SU-DHL-6 (cell line): ENCODE data around the gene MICAL2.

Source experiments
- H2AFZ ChIP-seq: fragments of 200-600 bp; sonication (generic); 2 replicates; pipeline ENCODE4 v1.6.1; 2014; ENCODE audit warnings: low read depth, mild to moderate bottlenecking, moderate library complexity, mixed read lengths, antibody characterized with exemption, low read length; ENCODE audit not compliant: severe bottlenecking
- H3F3A ChIP-seq: fragments of 200-600 bp; shearing (Covaris generic); 2 replicates; pipeline ENCODE4 v1.6.0; 2016; ENCODE audit warnings: antibody characterized with exemption, mild to moderate bottlenecking; ENCODE audit not compliant: insufficient read depth
- H3K27ac ChIP-seq: fragments of 200-600 bp; sonication (generic); 2 replicates; pipeline ENCODE4 v1.5.1; 2016; ENCODE audit warnings: low read depth, mild to moderate bottlenecking, low read length, moderate library complexity, mixed read lengths
- H3K27me3 ChIP-seq: fragments of 200-600 bp; sonication (generic), shearing (Covaris generic); 2 replicates; pipeline ENCODE4 v1.6.0; 2014; ENCODE audit warnings: mild to moderate bottlenecking, low read length
- H3K36me3 ChIP-seq: fragments of 200-600 bp; sonication (generic); 2 replicates; pipeline ENCODE4 v1.6.1; 2014; ENCODE audit warnings: mild to moderate bottlenecking, low read length, mixed read lengths
- H3K4me2 ChIP-seq: fragments of 300-600, 200-600 bp; shearing (Covaris generic), sonication (generic); 2 replicates; pipeline ENCODE4 v1.6.0; 2014; ENCODE audit warnings: low read length, low read depth, mild to moderate bottlenecking; ENCODE audit not compliant: poor library complexity, severe bottlenecking
- H3K4me3 ChIP-seq: fragments of 200-600 bp; sonication (generic); 2 replicates; pipeline ENCODE4 v1.5.1; 2014; ENCODE audit warnings: antibody characterized with exemption, low read length, mild to moderate bottlenecking, mixed read lengths; ENCODE audit not compliant: insufficient read depth, poor library complexity, severe bottlenecking
- H3K79me2 ChIP-seq: fragments of 200-600 bp; sonication (generic); 2 replicates; pipeline ENCODE4 v1.6.1; 2014; ENCODE audit warnings: mild to moderate bottlenecking, low read length, moderate library complexity; ENCODE audit not compliant: insufficient read depth
- H3K9ac ChIP-seq: fragments of 200-600 bp; sonication (generic); 2 replicates; pipeline ENCODE4 v1.7.0; 2014; ENCODE audit warnings: mild to moderate bottlenecking, low read length
- H3K9me2 ChIP-seq: fragments of 200-600 bp; sonication (generic); replicated peaks from 2 replicates; pipeline ENCODE4 v1.6.1; 2014; ENCODE audit warnings: low read length; ENCODE audit not compliant: insufficient read depth
- H3K9me3 ChIP-seq: fragments of 200-600 bp; sonication (generic); 2 replicates; pipeline ENCODE4 v1.6.1; 2014; ENCODE audit warnings: low read length, mixed read lengths; ENCODE audit not compliant: insufficient read depth
- H4K20me1 ChIP-seq: fragments of 200-600 bp; sonication (generic); 2 replicates; pipeline ENCODE4 v1.6.1; 2014; ENCODE audit warnings: low read depth, mild to moderate bottlenecking, antibody characterized with exemption, low read length, moderate library complexity, mixed read lengths
- EZH2phosphoT487 ChIP-seq: fragments of 200-600 bp; sonication (generic), shearing (Covaris generic); conservative IDR thresholded peaks from 2 replicates; pipeline ENCODE4 v1.6.1; 2018; ENCODE audit warnings: mild to moderate bottlenecking, antibody characterized with exemption, low read length, moderate library complexity, mixed read lengths
- TF ChIP-seq, protein P1 (sequence below): fragments of 200-600 bp; sonication (generic); IDR thresholded peaks from one replicate; pipeline ENCODE4 v1.5.1; 2017; ENCODE audit warnings: antibody characterized with exemption, mild to moderate bottlenecking, low read length, moderate library complexity; ENCODE audit not compliant: insufficient read depth, poor library complexity, severe bottlenecking

Gene MICAL2

DNA sequence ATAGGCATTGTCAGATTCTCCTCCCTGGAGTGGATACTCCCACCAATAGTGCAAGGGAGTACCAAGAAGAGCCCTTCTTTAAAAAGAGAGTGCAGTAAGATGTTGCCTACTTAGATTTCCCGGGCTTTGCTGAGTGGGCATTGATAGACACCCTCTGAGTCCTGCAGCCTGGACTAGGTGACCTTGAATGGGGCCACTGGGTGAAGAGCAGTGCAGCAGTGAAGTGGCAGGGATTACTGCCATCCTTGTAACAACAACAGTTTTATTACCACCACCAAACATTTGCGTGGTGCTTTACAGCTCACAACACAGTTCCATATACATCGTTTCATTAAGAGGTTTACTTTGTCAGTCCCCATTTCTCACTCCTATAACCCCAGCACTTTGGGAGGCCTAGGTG is 59.4 kb downstream of the MICAL2 start:
- Histone ChIP-seq H3K4me2 (no peak overlapping the region), H3F3A (no peaks in the 10 kb centered on the region), H2AFZ (no peak overlapping the region), H4K20me1 (no peaks in the 10 kb centered on the region), H3K79me2 (no peaks in the 10 kb centered on the region), H3K4me3 (no peak overlapping the region), H3K9me2 (no peaks in the 10 kb centered on the region), H3K9ac (no peak overlapping the region), H3K9me3 (no peaks in the 10 kb centered on the region), H3K36me3 (no peaks in the 10 kb centered on the region), H3K27me3 (no peaks in the 10 kb centered on the region; the same call in 1 of the 2 replicates), H3K27ac (no peak overlapping the region)
- TF ChIP-seq EZH2phosphoT487 = no peak
- TF ChIP-seq, protein P1, sequence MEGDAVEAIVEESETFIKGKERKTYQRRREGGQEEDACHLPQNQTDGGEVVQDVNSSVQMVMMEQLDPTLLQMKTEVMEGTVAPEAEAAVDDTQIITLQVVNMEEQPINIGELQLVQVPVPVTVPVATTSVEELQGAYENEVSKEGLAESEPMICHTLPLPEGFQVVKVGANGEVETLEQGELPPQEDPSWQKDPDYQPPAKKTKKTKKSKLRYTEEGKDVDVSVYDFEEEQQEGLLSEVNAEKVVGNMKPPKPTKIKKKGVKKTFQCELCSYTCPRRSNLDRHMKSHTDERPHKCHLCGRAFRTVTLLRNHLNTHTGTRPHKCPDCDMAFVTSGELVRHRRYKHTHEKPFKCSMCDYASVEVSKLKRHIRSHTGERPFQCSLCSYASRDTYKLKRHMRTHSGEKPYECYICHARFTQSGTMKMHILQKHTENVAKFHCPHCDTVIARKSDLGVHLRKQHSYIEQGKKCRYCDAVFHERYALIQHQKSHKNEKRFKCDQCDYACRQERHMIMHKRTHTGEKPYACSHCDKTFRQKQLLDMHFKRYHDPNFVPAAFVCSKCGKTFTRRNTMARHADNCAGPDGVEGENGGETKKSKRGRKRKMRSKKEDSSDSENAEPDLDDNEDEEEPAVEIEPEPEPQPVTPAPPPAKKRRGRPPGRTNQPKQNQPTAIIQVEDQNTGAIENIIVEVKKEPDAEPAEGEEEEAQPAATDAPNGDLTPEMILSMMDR = no peak

DNA sequence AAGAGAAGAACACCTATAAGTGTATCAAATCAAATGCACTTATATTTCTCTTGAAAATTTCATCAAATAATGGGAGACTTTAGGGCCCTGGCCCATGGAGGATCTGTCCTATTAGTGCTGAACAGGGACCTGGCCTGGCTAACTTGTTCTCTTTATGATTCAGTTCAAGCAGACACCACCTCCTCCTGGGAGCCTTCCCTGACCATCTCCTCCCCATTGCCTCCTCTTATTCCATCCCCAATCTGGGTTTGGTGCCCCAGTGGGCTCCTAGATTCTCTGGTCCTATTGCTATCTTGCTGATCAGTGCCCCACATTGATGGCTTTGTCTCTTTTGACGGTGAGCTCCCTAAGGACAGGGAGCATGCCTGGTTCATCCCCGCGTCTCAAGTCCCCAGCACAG is 60.1 kb downstream of the MICAL2 start:
- no peak overlapping the region for H3K27ac ChIP-seq
- no peaks in the 10 kb centered on the region for H3K9me3 ChIP-seq
- H3K9ac ChIP-seq = no peak overlapping the region
- H3K36me3 ChIP-seq = no peaks in the 10 kb centered on the region
- no peak overlapping the region for H3K4me3 ChIP-seq
- H4K20me1 ChIP-seq = no peaks in the 10 kb centered on the region
- TF ChIP-seq, protein P1 = no peak
- no peak for TF ChIP-seq EZH2phosphoT487
- no peaks in the 10 kb centered on the region for H3F3A ChIP-seq
- H3K79me2 ChIP-seq = no peaks in the 10 kb centered on the region
- no peaks in the 10 kb centered on the region for H3K9me2 ChIP-seq
- H3K27me3 ChIP-seq = no peaks in the 10 kb centered on the region; the same call in 1 of the 2 replicates
- H2AFZ ChIP-seq = no peak overlapping the region
- H3K4me2 ChIP-seq = no peak overlapping the region

DNA sequence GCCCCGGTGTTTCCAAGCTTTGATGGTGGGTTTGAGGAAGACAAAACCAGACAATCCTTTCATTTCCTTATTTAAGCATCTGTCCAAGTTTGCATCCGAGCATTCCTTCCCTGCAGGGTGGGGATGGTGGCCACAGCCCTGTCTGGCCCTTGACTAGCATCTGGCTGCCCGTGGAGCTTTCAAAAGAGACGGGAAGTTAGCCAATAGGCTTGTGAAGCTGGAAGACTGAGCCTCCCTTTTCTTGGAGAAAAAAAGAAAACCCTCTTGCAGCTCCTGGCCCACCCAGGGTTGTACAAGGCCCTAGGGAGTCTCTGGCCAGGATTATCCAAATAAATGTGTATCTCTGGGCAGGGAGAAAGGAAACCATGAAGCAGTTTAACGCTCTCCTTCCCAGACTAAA is 60.6 kb downstream of the MICAL2 start:
- Histone ChIP-seq H3K79me2 (no peaks in the 10 kb centered on the region), H2AFZ (no peak overlapping the region), H4K20me1 (no peaks in the 10 kb centered on the region), H3K27me3 (no peaks in the 10 kb centered on the region; the same call in 1 of the 2 replicates), H3K4me3 (no peak overlapping the region), H3K9me3 (no peaks in the 10 kb centered on the region), H3K9ac (no peak overlapping the region), H3F3A (no peaks in the 10 kb centered on the region), H3K27ac (no peak overlapping the region), H3K36me3 (no peaks in the 10 kb centered on the region), H3K9me2 (no peaks in the 10 kb centered on the region), H3K4me2 (no peak overlapping the region)
- TF ChIP-seq EZH2phosphoT487 = no peak
- TF ChIP-seq, protein P1 = no peak
